OCI-LY7 (cell line): ENCODE measurements around the gene TMCC1. TPM values are rescaled to one million over a fixed set of nuclear protein-coding genes. Genes with fewer than 3 reads are reported as not detected.

ENCODE experiments used
- BruUV-seq: library from RNA; stranded (reverse); fragments of 400-500 nt; replicated peaks from 2 replicates; lab custom pipeline; 2021; lab: Mats Ljungman, UMichigan
- CTCF ChIA-PET: fragments of 300-600 bp; sonication (Branson Sonifier 250); formaldehyde crosslinking; loops from one replicate; lab custom pipeline; 2022; ENCODE audit warnings: antibody characterized with exemption; ENCODE audit not compliant: unreplicated experiment; lab: Charles Lee
- POLR2A ChIA-PET: fragments of 300-600 bp; sonication (Branson Sonifier 250); formaldehyde crosslinking; loops from one replicate; lab custom pipeline; 2022; ENCODE audit warnings: antibody characterized with exemption; lab: Charles Lee
- DNase-seq: peaks from one replicate; pipeline ENCODE4 v3.0.0-alpha.2; 2015; ENCODE audit warnings: low spot score
- H2AFZ ChIP-seq: fragments of 200-600 bp; sonication (generic), shearing (Covaris generic); 2 replicates; pipeline ENCODE4 v1.6.1; 2014; ENCODE audit warnings: mild to moderate bottlenecking, antibody characterized with exemption, low read length, moderate library complexity
- H3K27ac ChIP-seq: fragments of 200-600 bp; sonication (generic); 2 replicates; pipeline ENCODE4 v1.5.1; 2014; ENCODE audit warnings: mixed run types, low read depth, mild to moderate bottlenecking, moderate library complexity, low read length, inconsistent platforms; ENCODE audit not compliant: poor library complexity, severe bottlenecking
- H3K36me3 ChIP-seq: fragments of 200-600 bp; sonication (generic); 2 replicates; pipeline ENCODE4 v1.6.1; 2014; ENCODE audit warnings: mild to moderate bottlenecking, antibody characterized with exemption, low read length, moderate library complexity, mixed read lengths; ENCODE audit not compliant: insufficient read depth
- H3K4me1 ChIP-seq: fragments of 200-600 bp; sonication (generic); 2 replicates; pipeline ENCODE4 v1.5.1; 2014; ENCODE audit warnings: mild to moderate bottlenecking, low read length; ENCODE audit not compliant: insufficient read depth, poor library complexity, severe bottlenecking
- H3K4me2 ChIP-seq: fragments of 200-600 bp; sonication (generic); 2 replicates; pipeline ENCODE4 v1.6.1; 2014; ENCODE audit warnings: mild to moderate bottlenecking, low read length
- H3K4me3 ChIP-seq: fragments of 200-600 bp; sonication (generic); 2 replicates; pipeline ENCODE4 v1.5.1; 2014; ENCODE audit warnings: mild to moderate bottlenecking, low read depth, low read length; ENCODE audit not compliant: poor library complexity, severe bottlenecking
- H3K79me2 ChIP-seq: fragments of 200-600 bp; sonication (generic); 2 replicates; pipeline ENCODE4 v1.6.1; 2016; ENCODE audit warnings: low read depth, mild to moderate bottlenecking, low read length, moderate library complexity, mixed read lengths; ENCODE audit not compliant: insufficient read depth
- H3K9me2 ChIP-seq: fragments of 200-600 bp; sonication (generic); 2 replicates; pipeline ENCODE4 v1.6.1; 2016; ENCODE audit warnings: mild to moderate bottlenecking, low read length, mixed read lengths; ENCODE audit not compliant: insufficient read depth
- H3K9me3 ChIP-seq: fragments of 200-600 bp; sonication (generic); 2 replicates; pipeline ENCODE4 v1.6.1; 2014; ENCODE audit warnings: mild to moderate bottlenecking, mixed run types, low read length, mixed read lengths
- H4K20me1 ChIP-seq: fragments of 200-600 bp; sonication (generic); 2 replicates; pipeline ENCODE4 v1.6.1; 2014; ENCODE audit warnings: mild to moderate bottlenecking, antibody characterized with exemption, low read length, moderate library complexity, mixed read lengths; ENCODE audit not compliant: insufficient read depth
- EZH2phosphoT487 ChIP-seq: fragments of 200-600 bp; sonication (generic); IDR thresholded peaks from 2 replicates; pipeline ENCODE4 v1.6.1; 2018; ENCODE audit warnings: low read depth, borderline replicate concordance, mild to moderate bottlenecking, mixed run types, antibody characterized with exemption, low read length, moderate library complexity, mixed read lengths
- intact Hi-C: fragments of 100-400 bp; cut with micrococcal nuclease; formaldehyde crosslinking; loops from one replicate; pipeline ENCODE4 v1.10.0; 2022; ENCODE audit not compliant: unreplicated experiment
- total RNA-seq, 2 experiments: library from RNA; depleted of rRNA in 1 of 2; stranded (reverse); fragments of >200 nt in 1 of 2; shearing (Covaris generic) in 1 of 2; gene quantifications; 2 replicates each; pipeline ENCODE4 v1.2.3, GENCODE V29; 2014 to 2022
- TF ChIP-seq, protein P1 (sequence below): fragments of 200-600 bp; sonication (generic); conservative IDR thresholded peaks from 2 replicates; pipeline ENCODE4 v1.5.1; 2014; ENCODE audit warnings: mild to moderate bottlenecking, antibody characterized with exemption, low read length, moderate library complexity, mixed read lengths

TMCC1 gene
- total RNA-seq, 2 experiments from 2014 or later, result 31.7 to 38.8 TPM

DNA sequence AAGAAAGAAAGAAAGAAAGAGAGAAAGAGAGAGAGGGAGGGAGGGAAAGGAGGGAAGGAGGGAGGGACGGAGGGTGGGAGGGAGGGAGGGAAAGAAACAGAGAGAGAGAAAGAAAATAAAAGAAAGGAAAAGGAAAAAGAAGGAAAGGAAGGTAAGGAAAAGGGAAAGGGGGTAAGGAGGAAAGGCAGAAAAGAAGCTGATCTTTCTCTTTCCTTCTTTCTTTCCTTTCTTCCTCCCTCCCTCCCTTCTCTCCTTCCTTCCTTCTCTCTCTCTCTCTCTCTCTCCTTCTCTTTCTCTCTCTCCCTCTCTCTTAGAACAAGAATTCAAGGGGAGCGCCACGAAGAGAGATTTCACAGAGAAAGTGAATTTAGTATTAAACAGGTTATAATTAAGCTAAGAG, 25.8 kb upstream of the TMCC1 start:
- Histone ChIP-seq H2AFZ (no peak overlapping the region), H3K36me3 (no peaks in the 10 kb centered on the region), H3K27ac (no peak overlapping the region), H4K20me1 (no peaks in the 10 kb centered on the region), H3K4me1 (no peaks in the 10 kb centered on the region), H3K9me2 (no peaks in the 10 kb centered on the region), H3K79me2 (no peaks in the 10 kb centered on the region), H3K4me2 (no peak overlapping the region), H3K4me3 (no peak overlapping the region), H3K9me3 (peaks cover 22% of the 10 kb centered on the region)
- ChIA-PET CTCF (no interaction called here), POLR2A (interaction anchor here (0.6 kb wide), 1 partner anchor 1185 kb away, joined by 3 read pairs; no protein-coding TSS in a partner anchor)
- intact Hi-C loops, result no loop called here
- BruUV-seq, result no TSS peak
- TF ChIP-seq EZH2phosphoT487, result no peak
- TF ChIP-seq, protein P1, sequence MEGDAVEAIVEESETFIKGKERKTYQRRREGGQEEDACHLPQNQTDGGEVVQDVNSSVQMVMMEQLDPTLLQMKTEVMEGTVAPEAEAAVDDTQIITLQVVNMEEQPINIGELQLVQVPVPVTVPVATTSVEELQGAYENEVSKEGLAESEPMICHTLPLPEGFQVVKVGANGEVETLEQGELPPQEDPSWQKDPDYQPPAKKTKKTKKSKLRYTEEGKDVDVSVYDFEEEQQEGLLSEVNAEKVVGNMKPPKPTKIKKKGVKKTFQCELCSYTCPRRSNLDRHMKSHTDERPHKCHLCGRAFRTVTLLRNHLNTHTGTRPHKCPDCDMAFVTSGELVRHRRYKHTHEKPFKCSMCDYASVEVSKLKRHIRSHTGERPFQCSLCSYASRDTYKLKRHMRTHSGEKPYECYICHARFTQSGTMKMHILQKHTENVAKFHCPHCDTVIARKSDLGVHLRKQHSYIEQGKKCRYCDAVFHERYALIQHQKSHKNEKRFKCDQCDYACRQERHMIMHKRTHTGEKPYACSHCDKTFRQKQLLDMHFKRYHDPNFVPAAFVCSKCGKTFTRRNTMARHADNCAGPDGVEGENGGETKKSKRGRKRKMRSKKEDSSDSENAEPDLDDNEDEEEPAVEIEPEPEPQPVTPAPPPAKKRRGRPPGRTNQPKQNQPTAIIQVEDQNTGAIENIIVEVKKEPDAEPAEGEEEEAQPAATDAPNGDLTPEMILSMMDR, result no peak
- DNase-seq, result no peak

DNA sequence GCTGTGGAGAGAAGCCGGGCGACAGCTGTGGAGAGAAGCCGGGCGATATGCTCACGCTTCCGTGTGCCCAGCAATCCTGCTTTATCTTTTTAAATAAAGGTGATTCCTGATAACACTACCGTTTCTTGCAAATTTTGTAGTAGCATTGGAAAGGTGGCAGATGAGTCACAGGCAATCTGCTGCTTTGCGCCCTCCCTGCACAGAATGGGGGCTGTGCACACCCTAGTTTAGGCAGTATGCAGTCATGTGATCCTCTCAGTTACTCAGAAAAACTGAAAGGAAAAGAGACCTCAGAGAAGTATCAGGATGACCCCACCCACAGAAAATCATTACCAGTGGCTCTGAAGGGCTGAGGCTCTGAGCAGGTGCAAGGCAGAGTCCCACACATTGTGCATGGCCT, 24.9 kb upstream of the TMCC1 start:
- H3K9me3 ChIP-seq, result peaks cover 22% of the 10 kb centered on the region
- no TSS peak for BruUV-seq
- H3K4me2 ChIP-seq, result no peak overlapping the region
- no peak for DNase-seq
- CTCF ChIA-PET, result no interaction called here
- POLR2A ChIA-PET, result interaction anchor here (0.5 kb wide), 1 partner anchor 202 kb away, joined by 4 read pairs; no protein-coding TSS in a partner anchor
- TF ChIP-seq, protein P1, result no peak
- no peak for TF ChIP-seq EZH2phosphoT487
- H2AFZ ChIP-seq, result no peak overlapping the region
- no peaks in the 10 kb centered on the region for H3K9me2 ChIP-seq
- no peaks in the 10 kb centered on the region for H3K36me3 ChIP-seq
- intact Hi-C loops, result no loop called here
- H3K27ac ChIP-seq, result no peak overlapping the region
- H4K20me1 ChIP-seq, result no peaks in the 10 kb centered on the region
- H3K4me1 ChIP-seq, result no peaks in the 10 kb centered on the region
- H3K79me2 ChIP-seq, result no peaks in the 10 kb centered on the region
- H3K4me3 ChIP-seq, result no peak overlapping the region

DNA sequence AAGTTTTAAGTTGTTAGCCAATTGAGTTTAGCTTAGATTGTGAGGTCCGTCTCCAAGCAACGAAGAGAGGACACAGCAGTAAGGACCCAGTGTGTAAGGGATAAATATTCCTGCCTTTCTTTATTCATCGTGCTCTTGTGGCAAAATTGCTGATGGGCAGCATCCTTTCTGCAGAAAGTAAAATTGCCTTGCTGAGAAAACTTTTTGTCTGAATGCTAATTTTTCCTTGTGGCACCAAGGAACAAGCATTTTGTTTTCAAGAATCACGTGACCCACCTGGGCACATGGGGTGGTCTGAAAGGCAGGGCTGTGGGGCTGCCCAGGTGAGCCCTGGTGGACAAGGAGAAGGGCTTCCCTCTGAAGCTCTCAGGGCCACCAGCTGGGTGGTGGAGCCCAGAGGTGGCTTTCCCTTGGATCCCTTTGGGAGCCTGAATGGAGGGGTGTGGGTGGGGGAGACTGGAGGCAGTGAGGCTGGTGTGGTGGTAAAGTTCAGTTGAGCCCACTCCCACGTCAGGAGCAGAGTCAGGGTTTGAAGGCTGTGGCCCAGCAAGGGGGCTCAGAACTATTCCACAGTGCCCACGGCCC, 24.0 kb upstream of the TMCC1 start:
- intact Hi-C loops, result no loop called here
- no TSS peak for BruUV-seq
- Histone ChIP-seq H3K4me1 (no peaks in the 10 kb centered on the region), H3K9me2 (no peaks in the 10 kb centered on the region), H3K4me2 (no peak overlapping the region), H3K9me3 (peaks cover 22% of the 10 kb centered on the region), H2AFZ (no peak overlapping the region), H4K20me1 (no peaks in the 10 kb centered on the region), H3K4me3 (no peak overlapping the region), H3K79me2 (no peaks in the 10 kb centered on the region), H3K36me3 (no peaks in the 10 kb centered on the region), H3K27ac (no peak overlapping the region)
- POLR2A ChIA-PET, result interaction anchor here (0.5 to 0.6 kb wide), 2 partner anchors 65 to 261 kb away, joined by 3 to 4 read pairs; no protein-coding TSS in a partner anchor
- CTCF ChIA-PET, result interaction anchor here (0.5 kb wide), 1 partner anchor 453 kb away, joined by 4 read pairs; no protein-coding TSS in a partner anchor
- TF ChIP-seq, protein P1, result no peak
- TF ChIP-seq EZH2phosphoT487, result no peak
- no peak for DNase-seq
